Dedifferentiated amniotic fluid mesenchymal stem cell (primary cell): ENCODE measurements around the gene NEDD9.

Experiments
- DNase-seq: peaks from one replicate; pipeline ENCODE4 v3.0.0-alpha.2; 2016; ENCODE audit errors: extremely low spot score

The NEDD9 gene

DNA sequence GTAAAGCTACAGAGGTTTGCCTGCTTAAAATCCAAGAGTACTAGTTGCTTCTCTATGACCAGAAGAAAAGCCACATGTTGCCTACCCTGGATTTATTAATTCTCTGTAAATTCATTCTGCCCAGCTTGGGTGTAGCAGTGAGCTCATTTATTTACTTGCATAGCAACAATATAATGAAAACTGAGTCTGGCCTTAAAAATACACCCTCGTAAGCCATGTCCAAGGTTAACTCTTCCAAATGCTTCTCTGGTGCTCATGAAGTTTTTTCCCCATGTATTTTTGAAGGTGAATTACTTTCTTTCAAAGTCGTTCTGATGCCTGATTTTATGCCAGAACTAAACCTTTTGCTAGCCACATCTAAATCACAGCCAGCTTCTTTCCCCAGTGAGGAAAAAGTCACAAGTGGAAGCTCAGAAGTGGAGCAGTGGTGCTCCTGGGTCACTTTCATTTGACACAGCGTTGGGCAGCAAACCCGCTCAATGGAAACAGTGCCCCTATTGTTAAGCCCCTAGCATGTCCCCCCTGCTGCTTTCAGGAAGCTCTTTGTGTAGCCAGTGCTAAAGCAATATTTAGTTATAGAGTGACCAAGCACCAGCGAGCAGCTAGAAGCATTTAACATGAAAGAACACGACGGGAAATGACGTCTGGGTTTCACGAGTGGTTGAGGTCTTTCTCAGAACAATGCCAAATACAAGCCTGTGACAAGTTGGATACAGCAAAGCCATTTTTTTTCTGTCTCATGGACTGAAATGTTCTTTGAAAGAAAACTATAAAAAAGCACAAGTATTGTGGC lies 29.8 kb downstream of the NEDD9 start:
- peak; percentile 72 for DNase-seq

DNA sequence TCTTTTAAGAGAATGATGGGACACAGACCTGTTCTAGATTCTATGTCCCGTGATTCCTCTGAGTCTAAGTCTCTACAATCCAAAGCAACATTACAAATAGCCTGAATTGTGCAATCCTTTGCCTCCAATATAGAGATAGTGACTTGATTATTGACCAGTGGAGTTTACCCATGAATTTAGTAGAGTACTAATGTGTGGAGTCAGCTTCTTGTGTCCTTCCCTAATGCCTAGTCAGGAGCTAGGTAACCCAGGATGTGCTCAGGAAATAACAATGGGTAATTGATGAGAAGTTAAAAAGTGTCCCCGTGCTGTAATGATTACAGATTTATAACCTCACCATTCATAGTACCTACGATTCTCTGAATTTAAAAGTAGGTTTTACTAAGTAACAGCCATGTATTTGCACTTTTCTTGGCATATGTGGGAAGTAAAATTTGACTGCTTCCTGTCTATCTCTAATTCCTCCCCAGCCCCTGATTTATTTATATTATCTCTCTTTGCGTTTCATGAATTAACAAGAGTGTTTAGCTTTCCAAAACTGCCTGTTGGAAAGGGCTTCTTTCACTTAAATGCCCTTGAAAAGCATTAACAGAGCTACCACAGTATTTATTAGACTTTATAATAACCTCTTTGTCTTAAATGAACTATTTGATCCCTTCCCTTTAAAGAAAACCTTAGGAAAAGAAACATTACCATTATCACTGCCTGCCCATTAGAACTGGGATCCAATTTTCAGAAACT lies 30.5 kb downstream of the NEDD9 start:
- no peak for DNase-seq

DNA sequence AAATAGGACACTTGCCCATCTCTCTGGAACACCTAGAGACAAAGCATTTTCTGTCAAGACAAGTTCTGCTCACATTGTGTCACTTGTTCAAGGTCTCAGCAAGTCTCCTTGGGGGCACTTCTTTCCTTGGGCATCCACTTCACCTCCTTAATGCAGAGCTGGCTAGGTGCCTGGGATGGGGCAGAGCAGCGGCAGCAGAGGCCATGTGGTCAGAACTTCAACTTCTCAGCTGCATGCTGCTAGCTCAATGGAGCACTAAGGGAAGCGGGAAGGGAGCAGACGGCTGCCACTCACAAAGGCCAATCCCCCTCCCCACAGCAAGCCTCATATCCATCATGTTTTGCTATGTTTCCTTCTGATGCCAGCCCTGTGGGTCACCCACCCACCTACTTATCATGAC lies 31.5 kb downstream of the NEDD9 start:
- DNase-seq: no peak

- peak; percentile 40 for DNase-seq
Observed at GRCh38 chr6:11200356-11200755, 32.1 kb downstream of the NEDD9 start.

GRCh38 chr6:11198663-11199603 lies 33.5 kb downstream of the NEDD9 start:
- no peak for DNase-seq

- DNase-seq: no peak
Observed at GRCh38 chr6:11197850-11198249, 34.6 kb downstream of the NEDD9 start.

DNA sequence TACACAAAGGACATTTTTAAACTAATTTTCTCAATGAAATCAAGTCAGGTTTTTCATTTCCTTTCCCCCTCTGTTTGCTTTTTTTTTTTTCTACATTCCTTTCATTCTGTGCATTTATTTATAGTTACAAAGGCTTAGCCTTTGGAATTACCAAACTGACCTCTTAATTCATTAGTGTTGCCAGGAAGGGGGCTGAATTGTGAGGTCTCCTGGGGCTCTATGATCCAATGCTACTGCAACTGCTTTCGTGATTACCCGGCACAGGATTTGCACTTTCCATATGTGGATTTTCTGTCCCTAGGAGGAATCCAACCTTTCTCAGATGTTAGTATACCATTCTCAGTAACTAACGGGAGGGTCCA lies 35.3 kb downstream of the NEDD9 start:
- peak; percentile 92 for DNase-seq

GRCh38 chr6:11196511-11197174 lies 35.8 kb downstream of the NEDD9 start:
- peak; percentile 84 for DNase-seq

GRCh38 chr6:11194356-11195218 lies 37.9 kb downstream of the NEDD9 start:
- peak; percentile 87 for DNase-seq

- no peak for DNase-seq
Observed at GRCh38 chr6:11193434-11193833, 39.0 kb downstream of the NEDD9 start.

DNA sequence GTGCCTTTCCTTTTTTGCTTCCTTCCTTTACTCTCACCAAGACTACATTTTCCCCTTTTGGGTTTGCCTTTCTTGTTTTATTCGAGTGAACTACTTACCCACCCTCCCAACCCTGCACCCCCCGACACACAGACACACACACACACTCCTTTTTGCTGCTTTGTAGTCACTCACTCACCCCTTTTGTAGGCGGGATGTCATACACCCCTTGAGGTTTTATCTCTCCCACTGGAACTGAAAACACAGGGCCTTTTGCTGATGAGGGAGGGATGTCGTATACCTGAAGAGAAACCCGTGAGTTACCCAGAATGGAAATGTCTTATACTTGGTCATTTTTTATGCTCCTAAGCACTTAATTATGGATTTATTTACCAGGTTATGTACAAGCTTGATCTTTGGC lies 40.3 kb downstream of the NEDD9 start:
- DNase-seq: no peak

GRCh38 chr6:11190625-11191245 lies 41.7 kb downstream of the NEDD9 start:
- DNase-seq: no peak

DNA sequence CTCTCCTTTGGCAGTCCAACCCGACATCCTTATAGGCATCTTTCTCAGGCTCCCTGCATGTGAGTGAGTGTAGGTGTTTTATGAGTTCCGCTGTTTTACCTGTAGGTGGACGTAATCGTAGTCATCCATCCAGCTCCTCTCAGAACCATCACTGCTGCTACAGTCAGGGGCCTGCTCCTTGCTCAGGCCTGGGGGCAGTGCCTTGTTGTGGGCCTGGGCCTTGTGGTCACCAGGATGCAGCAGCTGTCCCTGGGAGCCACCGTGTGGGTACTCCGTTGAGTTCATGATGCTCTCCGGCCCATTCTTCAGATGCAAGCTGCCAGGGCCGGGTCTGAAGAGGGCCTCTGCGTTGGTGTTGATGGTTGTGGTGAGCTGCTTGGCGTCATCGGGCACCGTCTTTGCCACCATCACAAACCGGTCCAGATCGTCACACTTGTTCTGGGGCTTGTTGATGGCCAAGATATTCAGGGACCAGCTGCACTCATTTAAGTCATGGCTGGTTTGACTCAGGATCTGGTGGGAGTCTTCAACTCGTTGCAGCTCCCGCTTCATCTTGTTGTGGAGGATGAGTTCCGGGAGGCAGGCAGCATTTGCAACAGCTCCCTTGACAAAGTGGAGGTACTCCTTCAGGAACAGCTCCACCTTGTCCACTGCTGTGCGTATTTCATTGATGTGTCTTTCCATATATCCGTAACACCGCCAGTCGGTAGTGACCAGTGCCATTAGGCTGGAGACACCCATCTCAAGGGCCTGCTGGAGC lies 42.4 kb downstream of the NEDD9 start:
- no peak for DNase-seq

DNA sequence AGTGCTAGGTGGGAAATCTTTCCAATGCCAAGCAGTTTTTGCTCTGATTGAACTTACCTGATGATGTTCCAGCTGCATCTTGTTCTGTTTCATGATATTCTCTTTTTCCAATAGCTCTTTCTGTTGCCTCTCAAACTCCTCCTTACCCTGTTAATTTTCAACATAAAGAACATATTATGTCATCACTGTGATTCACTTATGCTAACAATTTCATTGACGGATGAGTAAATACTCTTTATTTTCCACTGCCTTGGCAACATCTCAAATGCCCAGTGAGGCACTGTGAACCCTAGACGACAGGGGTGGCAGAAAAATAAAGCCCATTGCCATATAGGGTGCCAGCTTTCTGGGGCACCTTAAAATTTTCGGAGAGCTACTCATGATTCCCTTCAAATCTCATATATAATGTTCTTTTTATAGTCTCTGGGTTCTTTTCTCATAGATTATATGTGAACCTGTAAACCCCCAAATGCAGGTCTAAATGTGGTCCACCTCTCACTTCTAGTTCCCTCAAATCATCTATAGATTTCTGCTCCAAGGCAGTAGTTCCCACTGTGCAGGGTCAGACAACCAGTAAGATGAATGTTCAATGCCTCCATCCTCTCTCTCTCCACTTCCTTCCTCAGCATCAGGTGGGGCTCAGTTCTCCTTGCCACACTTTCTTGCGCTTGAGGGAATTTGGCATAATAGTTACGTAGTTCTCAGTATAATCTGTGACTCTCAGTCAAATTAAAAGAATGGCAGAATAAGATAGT lies 44.1 kb downstream of the NEDD9 start:
- DNase-seq: no peak

DNA sequence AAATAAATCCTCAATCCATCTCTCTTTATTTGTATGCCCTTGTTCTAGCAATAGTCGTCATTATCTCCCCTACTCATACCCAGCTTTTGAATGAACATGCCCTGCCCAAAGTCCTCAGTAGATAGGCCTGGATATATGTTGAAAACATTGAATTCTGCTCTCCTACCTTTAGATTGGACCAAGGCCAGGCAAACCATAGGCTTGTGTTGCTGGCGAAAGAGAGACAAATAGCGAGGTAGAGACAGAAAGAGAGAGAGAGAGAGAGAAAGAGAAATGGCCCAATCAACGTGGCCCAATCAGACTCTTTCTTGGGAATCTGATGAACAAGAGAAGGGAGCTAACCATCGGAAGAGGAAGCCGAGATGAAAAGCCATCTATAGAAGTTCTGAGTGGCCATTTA lies 45.2 kb downstream of the NEDD9 start:
- no peak for DNase-seq

GRCh38 chr6:11185204-11185842 lies 47.1 kb downstream of the NEDD9 start:
- no peak for DNase-seq

DNA sequence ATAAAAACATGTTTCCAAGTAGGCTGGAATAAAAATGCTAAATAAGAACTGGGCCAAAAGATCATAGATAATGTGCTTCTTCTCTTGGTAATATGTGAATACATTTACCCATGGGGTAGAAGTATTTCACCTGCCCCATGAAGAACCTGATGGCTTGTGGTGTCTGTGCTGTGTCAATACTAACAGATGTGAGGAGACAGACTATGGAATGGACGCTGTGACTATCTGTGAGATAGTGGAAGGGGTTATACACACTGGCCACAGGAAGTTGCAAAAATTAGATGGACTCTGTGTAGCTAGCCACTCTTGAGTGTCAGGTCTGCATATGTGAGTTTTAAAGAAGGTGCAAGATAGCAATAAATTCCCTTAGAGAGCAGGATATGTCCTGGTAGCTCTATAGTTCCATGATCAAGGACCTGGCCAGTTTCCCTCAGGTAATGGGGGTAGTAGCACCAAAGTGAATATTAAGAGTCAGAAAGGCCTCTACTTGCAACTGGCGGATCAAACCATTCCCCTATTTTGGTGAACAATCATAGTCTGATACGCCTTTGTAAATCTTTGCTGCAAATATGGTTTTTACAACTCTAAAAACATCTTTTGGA lies 48.6 kb downstream of the NEDD9 start:
- DNase-seq: no peak
